Smooth muscle cell (in vitro differentiated cells): ENCODE data around the gene PIGB. TPM values are rescaled to one million over a fixed set of nuclear protein-coding genes. Genes with fewer than 3 reads are reported as not detected.
"Not testable (repeated sequence)": the region's sequence is repeated elsewhere in the genome, so short reads cannot be mapped to it uniquely, and the experiment has no call there.

Source experiments
- DNase-seq: peaks from one replicate; lab custom pipeline; 2025; ENCODE audit not compliant: unreplicated experiment; lab: John Stamatoyannopoulos, UW
- H2AFZ ChIP-seq: fragments of 200-600 bp; sonication (generic); 2 replicates; pipeline ENCODE4 v1.6.0; 2016; ENCODE audit warnings: antibody characterized with exemption, low read depth, mild to moderate bottlenecking
- H3F3A ChIP-seq: fragments of 200-600 bp; sonication (generic); 2 replicates; pipeline ENCODE4 v1.6.0; 2017; ENCODE audit warnings: antibody characterized with exemption, low read depth
- H3K27ac ChIP-seq: fragments of 200-600 bp; sonication (generic); 2 replicates; pipeline ENCODE4 v1.5.1; 2016; ENCODE audit warnings: low read depth, mild to moderate bottlenecking
- H3K27me3 ChIP-seq: fragments of 200-600 bp; sonication (generic); 2 replicates; pipeline ENCODE4 v1.6.1; 2016; ENCODE audit warnings: low read depth, mild to moderate bottlenecking
- H3K36me3 ChIP-seq: fragments of 200-600 bp; sonication (generic); 2 replicates; pipeline ENCODE4 v1.5.1; 2016; ENCODE audit warnings: low read depth
- H3K4me1 ChIP-seq: fragments of 200-600 bp; sonication (generic); 2 replicates; pipeline ENCODE4 v1.5.1; 2016; ENCODE audit warnings: low read depth
- H3K4me2 ChIP-seq: fragments of 200-600 bp; sonication (generic); 2 replicates; pipeline ENCODE4 v1.6.0; 2016; ENCODE audit warnings: mild to moderate bottlenecking
- H3K4me3 ChIP-seq: fragments of 200-600 bp; sonication (generic); 2 replicates; pipeline ENCODE4 v1.5.1; 2016; ENCODE audit warnings: mild to moderate bottlenecking
- H3K79me2 ChIP-seq: fragments of 200-600 bp; sonication (generic); 2 replicates; pipeline ENCODE4 v1.6.0; 2016; ENCODE audit warnings: low read depth, mild to moderate bottlenecking
- H3K9ac ChIP-seq: fragments of 200-600 bp; sonication (generic); 2 replicates; pipeline ENCODE4 v1.6.0; 2016; ENCODE audit warnings: low read depth
- H3K9me3 ChIP-seq: fragments of 200-600 bp; sonication (generic); replicated peaks from 2 replicates; pipeline ENCODE4 v1.5.1; 2016; ENCODE audit warnings: low read depth
- H4K20me1 ChIP-seq: fragments of 200-600 bp; sonication (generic); 2 replicates; pipeline ENCODE4 v1.6.0; 2016; ENCODE audit warnings: low read depth
- WGBS: methylation state at CpG from one replicate; pipeline ENCODE4 v1.1.7; 2016; ENCODE audit warnings: low lambda C conversion rate; 5-methylcytosine and 5-hydroxymethylcytosine counted together
- polyA plus RNA-seq: library from polyadenylated mRNA; unstranded; fragments of >200 nt; fragmentation: Nextera tagmentation; extraction: Ambion mirVana; gene quantifications from 2 replicates; pipeline ENCODE4 v1.2.1, GENCODE V29; 2016
- total RNA-seq: library from RNA; depleted of rRNA; stranded (reverse); fragments of >200 nt; gene quantifications from 2 replicates; pipeline ENCODE4 v1.2.3, GENCODE V29; 2014
- TF ChIP-seq, protein P1 (sequence below): fragments of 200-600 bp; sonication (generic); IDR thresholded peaks from 2 replicates; pipeline ENCODE4 v1.5.1; 2017; ENCODE audit warnings: borderline replicate concordance, mild to moderate bottlenecking, antibody characterized with exemption; ENCODE audit not compliant: insufficient read depth, poor library complexity, severe bottlenecking

PIGB gene
- total and polyA plus RNA-seq, 2 experiments from 2014 or later: 11.1 to 12.9 TPM

DNA sequence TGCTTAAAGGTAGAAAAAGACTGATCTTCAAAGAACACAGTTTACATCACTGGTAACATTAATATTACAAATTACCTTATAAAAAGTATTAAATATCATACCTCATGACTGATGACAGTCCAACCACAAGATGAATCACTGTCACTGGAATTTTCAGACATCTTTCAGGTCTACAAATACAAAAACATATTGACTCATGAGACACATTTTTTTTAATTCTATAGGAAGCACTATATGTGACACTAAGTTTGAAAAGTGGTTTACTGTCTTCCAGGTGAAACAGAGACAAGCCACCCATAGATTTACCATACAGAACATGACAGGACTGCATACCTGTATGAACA is 70.2 kb downstream of the PIGB start:
- H3K4me3 ChIP-seq: no peak overlapping the region
- no peaks in the 10 kb centered on the region for H4K20me1 ChIP-seq
- H3K9ac ChIP-seq: no peak overlapping the region
- H2AFZ ChIP-seq: no peak overlapping the region
- no peak overlapping the region for H3K4me2 ChIP-seq
- H3K9me3 ChIP-seq: no peaks in the 10 kb centered on the region
- H3K27ac ChIP-seq: peak overlapping the region; percentile 10
- no peaks in the 10 kb centered on the region for H3K4me1 ChIP-seq
- TF ChIP-seq, protein P1, sequence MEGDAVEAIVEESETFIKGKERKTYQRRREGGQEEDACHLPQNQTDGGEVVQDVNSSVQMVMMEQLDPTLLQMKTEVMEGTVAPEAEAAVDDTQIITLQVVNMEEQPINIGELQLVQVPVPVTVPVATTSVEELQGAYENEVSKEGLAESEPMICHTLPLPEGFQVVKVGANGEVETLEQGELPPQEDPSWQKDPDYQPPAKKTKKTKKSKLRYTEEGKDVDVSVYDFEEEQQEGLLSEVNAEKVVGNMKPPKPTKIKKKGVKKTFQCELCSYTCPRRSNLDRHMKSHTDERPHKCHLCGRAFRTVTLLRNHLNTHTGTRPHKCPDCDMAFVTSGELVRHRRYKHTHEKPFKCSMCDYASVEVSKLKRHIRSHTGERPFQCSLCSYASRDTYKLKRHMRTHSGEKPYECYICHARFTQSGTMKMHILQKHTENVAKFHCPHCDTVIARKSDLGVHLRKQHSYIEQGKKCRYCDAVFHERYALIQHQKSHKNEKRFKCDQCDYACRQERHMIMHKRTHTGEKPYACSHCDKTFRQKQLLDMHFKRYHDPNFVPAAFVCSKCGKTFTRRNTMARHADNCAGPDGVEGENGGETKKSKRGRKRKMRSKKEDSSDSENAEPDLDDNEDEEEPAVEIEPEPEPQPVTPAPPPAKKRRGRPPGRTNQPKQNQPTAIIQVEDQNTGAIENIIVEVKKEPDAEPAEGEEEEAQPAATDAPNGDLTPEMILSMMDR: no peak
- no peak for DNase-seq
- no peaks in the 10 kb centered on the region for H3K79me2 ChIP-seq
- no peaks in the 10 kb centered on the region for H3K36me3 ChIP-seq
- no peaks in the 10 kb centered on the region for H3K27me3 ChIP-seq
- no peaks in the 10 kb centered on the region for H3F3A ChIP-seq

DNA sequence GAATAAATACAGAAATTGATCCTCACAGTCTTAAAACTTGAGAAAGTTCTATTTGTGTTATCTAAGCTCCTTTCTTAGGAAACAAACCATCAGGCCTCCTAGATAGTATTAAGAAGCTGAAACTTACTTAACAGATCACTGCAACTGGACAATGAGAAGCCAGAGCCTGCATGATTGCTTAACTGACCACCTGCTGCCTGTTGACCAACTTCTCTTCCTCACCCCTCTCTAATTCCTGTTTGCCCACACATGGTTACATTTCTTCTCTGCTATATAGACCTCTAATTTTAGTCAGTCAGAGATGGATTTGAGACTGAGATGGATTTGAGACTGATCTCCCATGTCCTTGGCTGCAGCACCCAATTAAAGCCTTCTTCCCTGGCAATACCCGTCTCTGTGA is 75.7 kb downstream of the PIGB start:
- Histone ChIP-seq H3K4me2 (no peak overlapping the region), H3K4me1 (peaks cover 2% of the 10 kb centered on the region), H3K9me3 (no peaks in the 10 kb centered on the region), H3K36me3 (no peaks in the 10 kb centered on the region), H3K79me2 (no peaks in the 10 kb centered on the region), H3F3A (no peaks in the 10 kb centered on the region), H4K20me1 (no peaks in the 10 kb centered on the region), H3K9ac (no peak overlapping the region), H3K27ac (no peak overlapping the region), H2AFZ (no peak overlapping the region), H3K4me3 (no peak overlapping the region), H3K27me3 (no peaks in the 10 kb centered on the region)
- TF ChIP-seq, protein P1: no peak
- 96% methylated on average over 1 of the region's 1 CpG for WGBS
- DNase-seq: no peak

DNA sequence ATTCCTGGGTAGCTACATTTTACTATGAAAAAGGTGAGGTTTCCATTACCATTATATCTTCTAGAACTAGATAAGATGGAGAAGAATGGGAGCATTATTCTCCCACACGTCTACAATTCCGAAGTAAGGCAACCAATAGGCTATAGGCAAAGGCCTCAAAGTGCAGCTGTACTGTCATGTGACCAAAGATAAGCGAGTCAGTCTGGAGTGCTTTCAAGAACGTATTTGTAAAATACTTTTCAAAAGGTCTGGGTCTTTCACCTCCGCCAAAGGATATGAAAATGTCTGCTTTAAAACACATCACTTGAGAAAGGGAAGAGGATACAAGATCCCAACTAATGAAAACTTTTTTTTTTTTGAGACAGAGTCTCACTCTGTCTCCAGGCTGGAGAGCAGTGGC is 79.2 kb downstream of the PIGB start:
- H3K9ac ChIP-seq: no peak overlapping the region
- 93% methylated on average over 5 of the region's 5 CpGs for WGBS
- H3K4me3 ChIP-seq: no peak overlapping the region
- DNase-seq: no peak
- H3K27me3 ChIP-seq: no peaks in the 10 kb centered on the region
- H3K4me2 ChIP-seq: no peak overlapping the region
- H2AFZ ChIP-seq: no peak overlapping the region
- no peaks in the 10 kb centered on the region for H3K9me3 ChIP-seq
- H3F3A ChIP-seq: no peaks in the 10 kb centered on the region
- H3K27ac ChIP-seq: no peak overlapping the region
- peaks cover 4% of the 10 kb centered on the region for H3K79me2 ChIP-seq
- H3K4me1 ChIP-seq: peaks cover 2% of the 10 kb centered on the region
- no peaks in the 10 kb centered on the region for H3K36me3 ChIP-seq
- TF ChIP-seq, protein P1: no peak
- H4K20me1 ChIP-seq: no peaks in the 10 kb centered on the region

DNA sequence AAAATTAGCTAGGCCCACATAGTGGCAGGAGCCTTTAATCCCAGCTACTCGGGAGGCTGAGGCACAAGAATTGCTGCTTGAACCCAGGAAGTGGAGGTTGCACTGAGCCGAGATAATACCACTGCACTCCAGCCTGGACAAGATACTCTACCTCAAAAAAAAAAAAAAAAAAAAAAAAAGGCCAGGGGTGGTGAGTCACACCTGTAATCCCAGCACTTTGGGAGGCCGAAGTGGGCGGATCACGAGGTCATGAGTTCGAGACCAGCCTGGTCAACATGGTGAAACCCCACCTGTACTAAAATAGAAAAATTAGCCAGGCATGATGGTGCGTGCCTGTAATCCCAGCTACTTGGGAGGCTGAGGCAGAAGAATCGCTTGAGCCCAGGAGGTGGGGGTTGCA is 81.0 kb downstream of the PIGB start:
- WGBS: 90% methylated on average over 8 of the region's 8 CpGs
- not testable (repeated sequence) for H3K4me1 ChIP-seq, H3K9me3 ChIP-seq, H3K36me3 ChIP-seq, H2AFZ ChIP-seq, H3K27ac ChIP-seq, H3K9ac ChIP-seq, H3K27me3 ChIP-seq, H3K79me2 ChIP-seq, H3F3A ChIP-seq, H3K4me3 ChIP-seq, H4K20me1 ChIP-seq, H3K4me2 ChIP-seq, DNase-seq
